ENCODE measurements around the gene OSM. TPM values are rescaled to one million over a fixed set of nuclear protein-coding genes. Genes with fewer than 3 reads are reported as not detected.

OSM gene
- total RNA-seq, 1 experiment from 2014 or later: not detected

- TF ChIP-seq SIN3A (IDR thresholded peaks at IDR 0.05; ENCODE audit: borderline replicate concordance, insufficient read depth, low read depth, low read length) (no peak), TCF7L2 (IDR thresholded peaks at IDR 0.05; ENCODE audit: low read depth, low read length) (peak; percentile 86)
- Histone ChIP-seq H3K27me3 (ENCODE audit: control insufficient read depth, insufficient read depth, low read length) (no peaks in the 10 kb centered on the region), H3K9me3 (ENCODE audit: control insufficient read depth, insufficient read depth, low read depth, low read length) (no peaks in the 10 kb centered on the region), H3K4me3 (ENCODE audit: low read depth in 2 of 2, low read length in 2 of 2) (peak overlapping the region in 1 of 2 experiments; percentile 23; a peak in 1 of 4 replicates), H3K4me1 (ENCODE audit: control insufficient read depth, insufficient read depth, low read length) (peaks cover 71% of the 10 kb centered on the region), H3K36me3 (ENCODE audit: control insufficient read depth, insufficient read depth, low read length) (no peaks in the 10 kb centered on the region; the same call in 1 of the 2 replicates), H3K27ac (ENCODE audit: low read length) (peak overlapping the region; percentile 89)
- in situ Hi-C loops (cut with HindIII; ENCODE audit: low pct_unique_long_range_greater_than_20kb, low sequenced_read_pairs): no loop called here
- ChIA-PET POLR2A (interaction anchor here (0.5 to 1.1 kb wide), 3 partner anchors 36 to 142 kb away, joined by 3 to 6 read pairs (median 6); partner anchors contain the start of gene CASTOR1), CTCF (no interaction called here)
- no peak for DNase-seq (ENCODE audit: low read depth, low spot score)
- intact Hi-C loops (cut with micrococcal nuclease; ENCODE audit: unreplicated experiment): no loop called here
- BruUV-seq (replicated peaks): no TSS peak
- peak; percentile 11 for ATAC-seq
Measured at GRCh38 chr22:30252411-30253204, 14.0 kb downstream of the OSM start.

GRCh38 chr22:30251711-30252110 lies 14.9 kb downstream of the OSM start:
- no peak for ATAC-seq
- Histone ChIP-seq H3K9me3 (ENCODE audit: control insufficient read depth, insufficient read depth, low read depth, low read length) (no peaks in the 10 kb centered on the region), H3K4me3 (ENCODE audit: low read depth in 2 of 2, low read length in 2 of 2) (no peak overlapping the region), H3K27ac (ENCODE audit: low read length) (peak overlapping the region; percentile 89), H3K27me3 (ENCODE audit: control insufficient read depth, insufficient read depth, low read length) (no peaks in the 10 kb centered on the region), H3K4me1 (ENCODE audit: control insufficient read depth, insufficient read depth, low read length) (peaks cover 79% of the 10 kb centered on the region), H3K36me3 (ENCODE audit: control insufficient read depth, insufficient read depth, low read length) (no peaks in the 10 kb centered on the region; the same call in 1 of the 2 replicates)
- no TSS peak for BruUV-seq (replicated peaks)
- ChIA-PET CTCF (interaction anchor here (1.1 kb wide), 1 partner anchor 39 kb away, joined by 3 read pairs; no protein-coding TSS in a partner anchor), POLR2A (interaction anchor here (0.5 to 1.1 kb wide), 3 partner anchors 37 to 141 kb away, joined by 3 to 6 read pairs (median 6); partner anchors contain the start of gene CASTOR1)
- intact Hi-C loops (cut with micrococcal nuclease; ENCODE audit: unreplicated experiment): no loop called here
- in situ Hi-C loops (cut with HindIII; ENCODE audit: low pct_unique_long_range_greater_than_20kb, low sequenced_read_pairs): no loop called here
- DNase-seq (ENCODE audit: low read depth, low spot score): no peak
- no peak for TF ChIP-seq REST (IDR thresholded peaks at IDR 0.05; ENCODE audit: insufficient read depth in 1 of 2, low read depth in 2 of 2, low read length in 1 of 2)

- H3K9me3 ChIP-seq (ENCODE audit: control insufficient read depth, insufficient read depth, low read depth, low read length): no peaks in the 10 kb centered on the region
- BruUV-seq (replicated peaks): no TSS peak
- ChIA-PET POLR2A (interaction anchor here (0.6 kb wide), 2 partner anchors 37 to 115 kb away, joined by 3 to 4 read pairs; no protein-coding TSS in a partner anchor), CTCF (interaction anchor here (0.6 to 1.1 kb wide), 2 partner anchors 38 to 940 kb away, joined by 3 to 4 read pairs; no protein-coding TSS in a partner anchor)
- TF ChIP-seq REST (IDR thresholded peaks at IDR 0.05; ENCODE audit: insufficient read depth in 1 of 2, low read depth in 2 of 2, low read length in 1 of 2) (no peak), CTCF (IDR thresholded peaks at IDR 0.05) (no peak)
- peak overlapping the region; percentile 89 for H3K27ac ChIP-seq (ENCODE audit: low read length)
- DNase-seq (ENCODE audit: low read depth, low spot score): no peak
- peaks cover 80% of the 10 kb centered on the region for H3K4me1 ChIP-seq (ENCODE audit: control insufficient read depth, insufficient read depth, low read length)
- peak; percentile 33 for ATAC-seq
- H3K36me3 ChIP-seq (ENCODE audit: control insufficient read depth, insufficient read depth, low read length): no peaks in the 10 kb centered on the region
- H3K27me3 ChIP-seq (ENCODE audit: control insufficient read depth, insufficient read depth, low read length): no peaks in the 10 kb centered on the region
- no peak overlapping the region for H3K4me3 ChIP-seq (ENCODE audit: low read depth in 2 of 2, low read length in 2 of 2)
- intact Hi-C loops (cut with micrococcal nuclease; ENCODE audit: unreplicated experiment) (no loop called here), in situ Hi-C loops (cut with HindIII; ENCODE audit: low pct_unique_long_range_greater_than_20kb, low sequenced_read_pairs) (no loop called here)
Measured at GRCh38 chr22:30250661-30251267, 15.9 kb downstream of the OSM start.
